Endothelial cell of umbilical vein (primary cell): ENCODE results near the gene PTPN14. TPM values are rescaled to one million over a fixed set of nuclear protein-coding genes. Genes with fewer than 3 reads are reported as not detected.
A peak's percentile ranks its signal among the peaks of the same experiment; 100 is the strongest.

Source experiments
- BruUV-seq: library from RNA; stranded (reverse); fragments of 400-500 nt; replicated peaks from 2 replicates; lab custom pipeline; 2021; lab: Mats Ljungman, UMichigan
- CTCF ChIA-PET: fragments of 300-600, 350-600 bp; sonication (Branson Sonifier 250); formaldehyde crosslinking; loops from one replicate; lab custom pipeline; 2021; ENCODE audit warnings: antibody characterized with exemption, inconsistent platforms; lab: Charles Lee
- POLR2A ChIA-PET: fragments of 300-600, 350-600 bp; sonication (Branson Sonifier 250); formaldehyde crosslinking; loops from one replicate; lab custom pipeline; 2021; ENCODE audit warnings: antibody characterized with exemption, inconsistent platforms; lab: Charles Lee
- DNase-seq: peaks from one replicate; pipeline ENCODE4 v3.0.0-alpha.2; 2011; ENCODE audit warnings: low read depth, low spot score
- FAIRE-seq: peaks from 2 replicates; lab custom pipeline; 2011; peaks lifted over from hg19 to GRCh38; lab: Jason Lieb, UNC
- H2AFZ ChIP-seq: 2 replicates; pipeline ENCODE4 v1.6.0; 2012; ENCODE audit warnings: low read depth, low read length, control low read depth, inconsistent platforms
- H3K27ac ChIP-seq: 2 replicates; pipeline ENCODE4 v1.5.1; 2011; ENCODE audit warnings: low read depth, mild to moderate bottlenecking, control low read depth, low read length, moderate library complexity; ENCODE audit not compliant: insufficient read depth
- H3K27me3 ChIP-seq, 2 experiments: 2 replicates each; pipeline versions ENCODE4 v1.6.0 to v1.6.1; 2011; ENCODE audit warnings: low read length in 2 of 2, mixed read lengths in 1 of 2; ENCODE audit not compliant: control insufficient read depth in 2 of 2, insufficient read depth in 2 of 2
- H3K36me3 ChIP-seq, 2 experiments: 2 replicates in 1 of 2; 3 replicates in 1 of 2; pipeline ENCODE4 v1.5.1; 2011; ENCODE audit warnings: low read length in 2 of 2, mild to moderate bottlenecking in 1 of 2, moderate library complexity in 1 of 2; ENCODE audit not compliant: control insufficient read depth in 2 of 2, insufficient read depth in 2 of 2; ENCODE audit errors: extremely low read depth in 1 of 2
- H3K4me1 ChIP-seq: 3 replicates; pipeline ENCODE4 v1.5.1; 2011; ENCODE audit warnings: mild to moderate bottlenecking, low read length; ENCODE audit not compliant: control insufficient read depth, insufficient read depth; ENCODE audit errors: extremely low read depth
- H3K4me2 ChIP-seq: 2 replicates; pipeline ENCODE4 v1.6.1; 2011; ENCODE audit warnings: low read length, control low read depth, mixed read lengths; ENCODE audit not compliant: insufficient read depth
- H3K4me3 ChIP-seq, 3 experiments: fragments of 200-600 bp in 1 of 3; sonication (generic), shearing (Covaris generic) in 1 of 3; replicated peaks in 1 of 3; 2 replicates each; pipeline ENCODE4 v1.5.1; 2011 to 2016; ENCODE audit warnings: control low read depth in 3 of 3, low read length in 3 of 3, mild to moderate bottlenecking in 2 of 3, inconsistent platforms in 1 of 3, low read depth in 1 of 3, moderate library complexity in 1 of 3; ENCODE audit not compliant: insufficient read depth in 1 of 3
- H3K79me2 ChIP-seq: 2 replicates; pipeline ENCODE4 v1.6.0; 2012; ENCODE audit warnings: low read length, inconsistent platforms; ENCODE audit not compliant: control insufficient read depth, insufficient read depth
- H3K9ac ChIP-seq: replicated peaks from 2 replicates; pipeline ENCODE3; 2011; ENCODE audit warnings: low read length, control low read depth; ENCODE audit not compliant: insufficient read depth; ENCODE audit errors: extremely low read depth
- H3K9me1 ChIP-seq: replicated peaks from 3 replicates; pipeline ENCODE4 v1.6.0; 2011; ENCODE audit warnings: mild to moderate bottlenecking, low read length; ENCODE audit not compliant: control insufficient read depth, insufficient read depth; ENCODE audit errors: extremely low read depth
- H3K9me3 ChIP-seq: replicated peaks from 2 replicates; pipeline ENCODE4 v1.5.1; 2012; ENCODE audit warnings: low read length, inconsistent platforms; ENCODE audit not compliant: control insufficient read depth, insufficient read depth
- H4K20me1 ChIP-seq: replicated peaks from 2 replicates; pipeline ENCODE3; 2011; ENCODE audit warnings: mild to moderate bottlenecking, low read length; ENCODE audit not compliant: control insufficient read depth, insufficient read depth; ENCODE audit errors: extremely low read depth
- CTCF ChIP-seq, 2 donors: IDR thresholded peaks; 1 replicate in 1 of 2; 2 replicates in 1 of 2; pipeline ENCODE4 v1.5.1; 2011; ENCODE audit warnings: low read length in 2 of 2, mild to moderate bottlenecking in 2 of 2, moderate library complexity in 2 of 2, control low read depth in 1 of 2, inconsistent platforms in 1 of 2, low read depth in 1 of 2; ENCODE audit not compliant: insufficient read depth in 1 of 2; ENCODE audit errors: extremely low read depth in 1 of 2
- EZH2 ChIP-seq: IDR thresholded peaks from 2 replicates; pipeline ENCODE4 v1.6.1; 2012; ENCODE audit warnings: borderline replicate concordance, low read depth, mild to moderate bottlenecking, moderate library complexity, low read length, inconsistent platforms; ENCODE audit not compliant: severe bottlenecking
- FOS ChIP-seq: IDR thresholded peaks from 2 replicates; pipeline ENCODE4 v1.6.1; 2011; ENCODE audit warnings: mild to moderate bottlenecking, low read length, moderate library complexity, borderline replicate concordance; ENCODE audit not compliant: insufficient read depth
- GATA2 ChIP-seq: IDR thresholded peaks from 2 replicates; pipeline ENCODE4 v1.7.0; 2011; ENCODE audit warnings: low read depth, mild to moderate bottlenecking, moderate library complexity, mixed read lengths, low read length; ENCODE audit not compliant: insufficient read length, insufficient read depth
- JUN ChIP-seq: IDR thresholded peaks from 2 replicates; pipeline ENCODE4 v1.6.1; 2011; ENCODE audit warnings: borderline replicate concordance, low read depth; ENCODE audit not compliant: insufficient read length, insufficient read depth
- MAX ChIP-seq: IDR thresholded peaks from 2 replicates; pipeline ENCODE4 v1.6.1; 2011; ENCODE audit not compliant: insufficient read depth, insufficient read length
- MYC ChIP-seq: IDR thresholded peaks from one replicate; pipeline ENCODE4 v1.6.1; 2011; ENCODE audit warnings: mild to moderate bottlenecking, low read depth, low read length
- POLR2A ChIP-seq: IDR thresholded peaks from 2 replicates; pipeline ENCODE4 v1.6.1; 2012; ENCODE audit warnings: low read depth, mild to moderate bottlenecking, control low read depth, low read length
- POLR2AphosphoS5 ChIP-seq: IDR thresholded peaks from 2 replicates; pipeline ENCODE4 v1.6.1; 2012; ENCODE audit warnings: low read depth, mild to moderate bottlenecking, control low read depth, low read length, moderate library complexity; ENCODE audit not compliant: insufficient read depth
- dilution Hi-C: fragments of 300-500 bp; cut with MboI; formaldehyde crosslinking; loops from one replicate; pipeline ENCODE4 v1.15.0; 2019; ENCODE audit warnings: low sequenced_read_pairs; ENCODE audit not compliant: extremely low pct_ligation_motif_present
- intact Hi-C: fragments of 100-400 bp; cut with micrococcal nuclease; formaldehyde crosslinking; loops from one replicate; pipeline ENCODE4 v1.10.0; 2022
- polyA plus RNA-seq, 4 experiments: library from polyadenylated mRNA; depleted of rRNA in 3 of 4; stranded (reverse) in 3 of 4; unstranded in 1 of 4; fragments of >200 nt; gene quantifications; 2 replicates each; pipeline versions ENCODE4 v1.2.1 to v1.2.3, GENCODE V29; 2011 to 2012; ENCODE audit warnings: missing spikeins in 1 of 4
- total RNA-seq: library from RNA; stranded (reverse); gene quantifications from 2 replicates; pipeline ENCODE4 v1.2.3, GENCODE V29; 2021

The PTPN14 gene
- total and polyA plus RNA-seq, 2 donors (not counting 3 experiments of a cell fraction or from before 2014, with no cell fraction given): 18.5 to 93.0 TPM

- intact Hi-C loops (loop anchor here (5.0 kb wide), 1 partner anchor 96 kb away; no protein-coding TSS in a partner anchor), dilution Hi-C loops (no loop called here)
- FAIRE-seq (no peak), DNase-seq (peak; percentile 52)
- Histone ChIP-seq H2AFZ (no peak overlapping the region), H3K9me1 (no peaks in the 10 kb centered on the region), H3K27ac (no peak overlapping the region), H3K9me3 (no peaks in the 10 kb centered on the region), H3K36me3 (no peaks in the 10 kb centered on the region), H3K9ac (no peak overlapping the region), H3K4me3 (no peak overlapping the region), H4K20me1 (peaks cover 4% of the 10 kb centered on the region), H3K79me2 (peaks cover 90% of the 10 kb centered on the region), H3K27me3 (no peaks in the 10 kb centered on the region), H3K4me2 (no peak overlapping the region), H3K4me1 (peaks cover 24% of the 10 kb centered on the region)
- CTCF ChIA-PET: interaction anchor here (0.6 to 2.3 kb wide), 12 partner anchors 10 to 165 kb away, joined by 3 to 12 read pairs (median 4); partner anchors contain the start of gene PTPN14
- BruUV-seq: no TSS peak
- POLR2A ChIA-PET: interaction anchor here (1.0 kb wide), 1 partner anchor 43 kb away, joined by 3 read pairs; no protein-coding TSS in a partner anchor
- TF ChIP-seq GATA2: no peak
- no peak for TF ChIP-seq POLR2AphosphoS5
- TF ChIP-seq MYC: no peak
- TF ChIP-seq JUN: no peak
- no peak for TF ChIP-seq POLR2A
- no peak for TF ChIP-seq MAX
- TF ChIP-seq EZH2: no peak
- TF ChIP-seq CTCF (IDR thresholded peaks at IDR 0.05; ENCODE audit: extremely low read depth in 1 of 2, insufficient read depth in 1 of 2, low read depth in 1 of 2, low read length in 2 of 2): no peak
- no peak for TF ChIP-seq FOS
Observed at GRCh38 chr1:214498021-214498420, 53.4 kb downstream of the PTPN14 start.
